Loucy (cell line): ENCODE data around the gene KSR2.

Source experiments
- CTCF ChIP-seq: fragments of 200-600 bp; sonication (generic); conservative IDR thresholded peaks from 2 replicates; pipeline ENCODE4 v1.5.1; 2014; ENCODE audit warnings: mild to moderate bottlenecking, antibody characterized with exemption, low read length
- EZH2phosphoT487 ChIP-seq: fragments of 200-600 bp; IDR thresholded peaks from 2 replicates; pipeline ENCODE4 v1.6.1; 2018; ENCODE audit warnings: antibody characterized with exemption, mild to moderate bottlenecking, moderate library complexity, borderline replicate concordance

DNA sequence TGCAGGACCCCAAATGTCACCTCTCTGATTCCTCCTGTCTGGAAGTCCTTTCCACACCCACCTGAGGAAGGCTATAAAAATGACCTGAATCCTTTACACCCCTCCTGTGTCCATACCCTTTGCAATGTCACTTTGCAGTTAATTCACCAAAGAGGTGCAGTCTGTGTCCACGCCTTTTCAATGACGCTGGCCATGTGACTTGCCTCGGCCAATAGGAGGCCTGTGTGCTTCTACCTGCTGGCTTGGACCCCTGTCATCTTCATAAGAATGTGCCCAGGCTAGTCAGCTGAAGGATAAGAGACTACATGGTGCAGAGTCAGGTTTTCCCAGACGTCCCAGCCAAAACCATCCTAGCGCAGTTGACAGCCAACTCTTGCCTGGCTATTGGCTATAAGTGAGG, 101.4 kb downstream of the KSR2 start:
- no peak for TF ChIP-seq CTCF
- no peak for TF ChIP-seq EZH2phosphoT487
